Fibroblast of lung (primary cell): ENCODE data around the gene FOS. TPM values are rescaled to one million over a fixed set of nuclear protein-coding genes. Genes with fewer than 3 reads are reported as not detected.
A peak's percentile ranks its signal among the peaks of the same experiment; 100 is the strongest.

ENCODE experiments used
- DNase-seq, 2 donors: peaks; one replicate each; pipeline versions ENCODE4 v3.0.0 to v3.0.0-alpha.2; 2010; ENCODE audit warnings: low read depth in 2 of 2
- H2AFZ ChIP-seq: 2 replicates; pipeline ENCODE4 v1.5.1; 2012; ENCODE audit warnings: low read length, control low read depth, inconsistent platforms
- H3K27ac ChIP-seq: 2 replicates; pipeline ENCODE4 v1.5.1; 2011; ENCODE audit warnings: low read length, control low read depth; ENCODE audit not compliant: insufficient read depth
- H3K27me3 ChIP-seq: 2 replicates; pipeline ENCODE4 v1.5.1; 2011; ENCODE audit warnings: mild to moderate bottlenecking, low read length; ENCODE audit not compliant: control insufficient read depth, insufficient read depth
- H3K36me3 ChIP-seq: 2 replicates; pipeline ENCODE4 v1.5.1; 2011; ENCODE audit warnings: low read length; ENCODE audit not compliant: control insufficient read depth, insufficient read depth
- H3K4me1 ChIP-seq: 2 replicates; pipeline ENCODE4 v1.5.1; 2011; ENCODE audit warnings: low read length; ENCODE audit not compliant: control insufficient read depth, insufficient read depth; ENCODE audit errors: extremely low read depth
- H3K4me2 ChIP-seq: 2 replicates; pipeline ENCODE4 v1.5.1; 2011; ENCODE audit warnings: low read length, control low read depth; ENCODE audit not compliant: insufficient read depth; ENCODE audit errors: extremely low read depth
- H3K4me3 ChIP-seq, 4 experiments: fragments of 200-600 bp in 1 of 4; sonication (generic) in 1 of 4; replicated peaks in 1 of 4; 2 replicates each; pipeline ENCODE4 v1.5.1; 2011 to 2016; ENCODE audit warnings: low read length in 4 of 4, low read depth in 3 of 4, mild to moderate bottlenecking in 3 of 4, control low read depth in 2 of 4, inconsistent platforms in 1 of 4, mixed read lengths in 1 of 4; ENCODE audit not compliant: insufficient read depth in 1 of 4; ENCODE audit errors: control extremely low read depth in 1 of 4
- H3K79me2 ChIP-seq: 2 replicates; pipeline ENCODE4 v1.5.1; 2012; ENCODE audit warnings: mild to moderate bottlenecking, low read length, inconsistent platforms; ENCODE audit not compliant: control insufficient read depth, insufficient read depth
- H3K9ac ChIP-seq: 2 replicates; pipeline ENCODE4 v1.5.1; 2011; ENCODE audit warnings: mild to moderate bottlenecking, low read length, control low read depth; ENCODE audit not compliant: insufficient read depth
- H3K9me3 ChIP-seq: 2 replicates; pipeline ENCODE4 v1.5.1; 2012; ENCODE audit warnings: low read depth, low read length; ENCODE audit not compliant: control insufficient read depth, insufficient read depth
- H4K20me1 ChIP-seq: 2 replicates; pipeline ENCODE4 v1.5.1; 2011; ENCODE audit warnings: low read length; ENCODE audit not compliant: control insufficient read depth, insufficient read depth; ENCODE audit errors: extremely low read depth
- EZH2 ChIP-seq: IDR thresholded peaks from 2 replicates; pipeline ENCODE4 v1.5.1; 2012; ENCODE audit warnings: low read length, control low read depth, mild to moderate bottlenecking; ENCODE audit errors: missing control alignments
- polyA plus RNA-seq, 2 donors: library from polyadenylated mRNA; depleted of rRNA in 1 of 2; stranded (reverse) in 1 of 2; unstranded in 1 of 2; fragments of >200 nt; gene quantifications; 2 replicates each; pipeline ENCODE4 v1.2.1, GENCODE V29; 2011 to 2012; ENCODE audit warnings: missing spikeins in 1 of 2
- total RNA-seq: library from RNA; depleted of rRNA; stranded (reverse); fragments of >200 nt; gene quantifications from 2 replicates; pipeline ENCODE4 v1.2.1, GENCODE V29; 2014
- TF ChIP-seq, protein P1 (sequence below), 2 donors: IDR thresholded peaks in 1 of 2; conservative IDR thresholded peaks in 1 of 2; 1 replicate in 1 of 2; 2 replicates in 1 of 2; pipeline ENCODE4 v1.5.1; 2011 to 2012; ENCODE audit warnings: low read length in 2 of 2, control low read depth in 1 of 2, inconsistent platforms in 1 of 2, low read depth in 1 of 2, mild to moderate bottlenecking in 1 of 2

FOS gene
- total and polyA plus RNA-seq, 2 donors (not counting 1 experiment from before 2014, with no cell fraction given): 24.6 to 178 TPM

- Histone ChIP-seq H3K4me2 (peak overlapping the region; percentile 99), H3K79me2 (no peaks in the 10 kb centered on the region), H3K4me1 (peaks cover 10% of the 10 kb centered on the region), H3K27ac (peak overlapping the region; percentile 94), H2AFZ (peak overlapping the region; percentile 64), H3K9ac (peak overlapping the region; percentile 69), H3K4me3 (peak overlapping the region; percentile 40 to 83 (median 72)), H3K36me3 (no peaks in the 10 kb centered on the region), H3K27me3 (peaks cover 7% of the 10 kb centered on the region), H3K9me3 (no peaks in the 10 kb centered on the region), H4K20me1 (no peaks in the 10 kb centered on the region)
- TF ChIP-seq EZH2: no peak
- TF ChIP-seq, protein P1, sequence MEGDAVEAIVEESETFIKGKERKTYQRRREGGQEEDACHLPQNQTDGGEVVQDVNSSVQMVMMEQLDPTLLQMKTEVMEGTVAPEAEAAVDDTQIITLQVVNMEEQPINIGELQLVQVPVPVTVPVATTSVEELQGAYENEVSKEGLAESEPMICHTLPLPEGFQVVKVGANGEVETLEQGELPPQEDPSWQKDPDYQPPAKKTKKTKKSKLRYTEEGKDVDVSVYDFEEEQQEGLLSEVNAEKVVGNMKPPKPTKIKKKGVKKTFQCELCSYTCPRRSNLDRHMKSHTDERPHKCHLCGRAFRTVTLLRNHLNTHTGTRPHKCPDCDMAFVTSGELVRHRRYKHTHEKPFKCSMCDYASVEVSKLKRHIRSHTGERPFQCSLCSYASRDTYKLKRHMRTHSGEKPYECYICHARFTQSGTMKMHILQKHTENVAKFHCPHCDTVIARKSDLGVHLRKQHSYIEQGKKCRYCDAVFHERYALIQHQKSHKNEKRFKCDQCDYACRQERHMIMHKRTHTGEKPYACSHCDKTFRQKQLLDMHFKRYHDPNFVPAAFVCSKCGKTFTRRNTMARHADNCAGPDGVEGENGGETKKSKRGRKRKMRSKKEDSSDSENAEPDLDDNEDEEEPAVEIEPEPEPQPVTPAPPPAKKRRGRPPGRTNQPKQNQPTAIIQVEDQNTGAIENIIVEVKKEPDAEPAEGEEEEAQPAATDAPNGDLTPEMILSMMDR (conservative IDR thresholded peaks at IDR 0.05 in 1 of 2, IDR thresholded peaks at IDR 0.05 in 1 of 2; ENCODE audit: low read depth in 1 of 2, low read length in 2 of 2): peak; percentile 94 to 99
- DNase-seq: peak; percentile 59 to 72
Observed at GRCh38 chr14:75295491-75296345, 17.1 kb downstream of the FOS start.

- H3K9me3 ChIP-seq: no peaks in the 10 kb centered on the region
- no peak for TF ChIP-seq EZH2
- TF ChIP-seq, protein P1 (conservative IDR thresholded peaks at IDR 0.05 in 1 of 2, IDR thresholded peaks at IDR 0.05 in 1 of 2; ENCODE audit: low read depth in 1 of 2, low read length in 2 of 2): no peak
- H4K20me1 ChIP-seq: no peaks in the 10 kb centered on the region
- DNase-seq: no peak
- H2AFZ ChIP-seq: no peak overlapping the region
- H3K27ac ChIP-seq: no peak overlapping the region
- H3K36me3 ChIP-seq: no peaks in the 10 kb centered on the region
- no peak overlapping the region for H3K4me2 ChIP-seq
- H3K4me1 ChIP-seq: peaks cover 10% of the 10 kb centered on the region
- H3K4me3 ChIP-seq: no peak overlapping the region
- H3K27me3 ChIP-seq: no peaks in the 10 kb centered on the region
- no peak overlapping the region for H3K9ac ChIP-seq
- no peaks in the 10 kb centered on the region for H3K79me2 ChIP-seq
Observed at GRCh38 chr14:75297411-75298040, 18.9 kb downstream of the FOS start.

- Histone ChIP-seq H3K36me3 (no peaks in the 10 kb centered on the region), H3K27ac (no peak overlapping the region), H3K4me1 (peaks cover 10% of the 10 kb centered on the region), H3K4me3 (no peak overlapping the region), H3K9me3 (no peaks in the 10 kb centered on the region), H3K79me2 (no peaks in the 10 kb centered on the region), H2AFZ (no peak overlapping the region), H4K20me1 (no peaks in the 10 kb centered on the region), H3K9ac (no peak overlapping the region), H3K4me2 (no peak overlapping the region), H3K27me3 (no peaks in the 10 kb centered on the region)
- DNase-seq: peak in 1 of 2 donors; percentile 40
- TF ChIP-seq, protein P1 (conservative IDR thresholded peaks at IDR 0.05 in 1 of 2, IDR thresholded peaks at IDR 0.05 in 1 of 2; ENCODE audit: low read depth in 1 of 2, low read length in 2 of 2): no peak
- no peak for TF ChIP-seq EZH2
Observed at GRCh38 chr14:75298187-75298965, 19.7 kb downstream of the FOS start.
